PFSK-1 (cell line): ENCODE measurements around the gene MAP3K10.

Experiments used
- FOXP2 ChIP-seq: optimal IDR thresholded peaks from 2 replicates; pipeline ENCODE3; 2011; ENCODE audit warnings: borderline replicate concordance, control low read depth, inconsistent platforms; ENCODE audit not compliant: insufficient read depth; ENCODE audit errors: extremely low read length, extremely low read depth
- POLR2AphosphoS5 ChIP-seq: IDR thresholded peaks from 2 replicates; pipeline ENCODE4 v1.6.1; 2012; ENCODE audit warnings: low read depth, mild to moderate bottlenecking, control low read depth, low read length, moderate library complexity
- SIN3A ChIP-seq: IDR thresholded peaks from 2 replicates; pipeline ENCODE4 v1.6.1; 2012; ENCODE audit warnings: mild to moderate bottlenecking, low read length, moderate library complexity, borderline replicate concordance; ENCODE audit not compliant: insufficient read depth
- TAF1 ChIP-seq: IDR thresholded peaks from 2 replicates; pipeline ENCODE4 v1.6.1; 2012; ENCODE audit warnings: low read length, control low read depth, borderline replicate concordance; ENCODE audit not compliant: insufficient read depth
- TF ChIP-seq, protein P1 (sequence below), 2 experiments: IDR thresholded peaks; 2 replicates each; pipeline versions ENCODE4 v1.6.1 to v1.8.0; 2011 to 2012; ENCODE audit warnings: low read depth in 2 of 2, low read length in 2 of 2, control low read depth in 1 of 2, inconsistent platforms in 1 of 2, mild to moderate bottlenecking in 1 of 2, moderate library complexity in 1 of 2; ENCODE audit not compliant: insufficient read depth in 1 of 2

The MAP3K10 gene

DNA sequence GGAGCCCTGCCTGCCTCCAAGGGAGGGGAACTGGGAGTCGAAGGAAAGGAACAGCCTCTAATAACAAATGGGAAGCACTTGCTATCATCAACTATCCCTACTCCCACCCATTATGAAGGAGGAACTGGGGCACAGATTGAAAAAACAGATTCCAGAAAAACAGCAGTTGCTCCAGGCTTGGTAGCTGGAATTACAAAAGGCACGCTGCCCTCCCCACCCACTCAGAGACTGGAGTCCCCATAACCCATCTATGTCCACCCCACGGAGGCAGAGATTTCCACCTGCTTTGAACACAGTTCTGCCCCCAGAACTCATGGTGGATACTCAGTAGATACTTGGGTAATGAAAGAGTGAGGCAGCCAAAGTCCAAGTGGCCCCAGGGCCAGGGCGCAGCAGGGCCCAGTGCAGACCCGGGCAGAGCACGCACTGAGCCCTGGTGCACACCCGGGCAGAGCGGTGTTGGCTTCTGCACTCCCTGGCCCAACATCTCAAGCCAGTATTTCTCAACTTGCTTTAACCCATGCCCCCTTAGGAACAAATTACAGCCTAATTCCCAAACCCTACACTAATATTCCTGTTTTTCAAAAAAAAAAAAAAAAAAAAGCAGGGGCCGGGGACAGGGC lies 54.4 kb downstream of the MAP3K10 start:
- TF ChIP-seq FOXP2 (no peak), TAF1 (no peak), POLR2AphosphoS5 (no peak), SIN3A (no peak)
- TF ChIP-seq, protein P1, sequence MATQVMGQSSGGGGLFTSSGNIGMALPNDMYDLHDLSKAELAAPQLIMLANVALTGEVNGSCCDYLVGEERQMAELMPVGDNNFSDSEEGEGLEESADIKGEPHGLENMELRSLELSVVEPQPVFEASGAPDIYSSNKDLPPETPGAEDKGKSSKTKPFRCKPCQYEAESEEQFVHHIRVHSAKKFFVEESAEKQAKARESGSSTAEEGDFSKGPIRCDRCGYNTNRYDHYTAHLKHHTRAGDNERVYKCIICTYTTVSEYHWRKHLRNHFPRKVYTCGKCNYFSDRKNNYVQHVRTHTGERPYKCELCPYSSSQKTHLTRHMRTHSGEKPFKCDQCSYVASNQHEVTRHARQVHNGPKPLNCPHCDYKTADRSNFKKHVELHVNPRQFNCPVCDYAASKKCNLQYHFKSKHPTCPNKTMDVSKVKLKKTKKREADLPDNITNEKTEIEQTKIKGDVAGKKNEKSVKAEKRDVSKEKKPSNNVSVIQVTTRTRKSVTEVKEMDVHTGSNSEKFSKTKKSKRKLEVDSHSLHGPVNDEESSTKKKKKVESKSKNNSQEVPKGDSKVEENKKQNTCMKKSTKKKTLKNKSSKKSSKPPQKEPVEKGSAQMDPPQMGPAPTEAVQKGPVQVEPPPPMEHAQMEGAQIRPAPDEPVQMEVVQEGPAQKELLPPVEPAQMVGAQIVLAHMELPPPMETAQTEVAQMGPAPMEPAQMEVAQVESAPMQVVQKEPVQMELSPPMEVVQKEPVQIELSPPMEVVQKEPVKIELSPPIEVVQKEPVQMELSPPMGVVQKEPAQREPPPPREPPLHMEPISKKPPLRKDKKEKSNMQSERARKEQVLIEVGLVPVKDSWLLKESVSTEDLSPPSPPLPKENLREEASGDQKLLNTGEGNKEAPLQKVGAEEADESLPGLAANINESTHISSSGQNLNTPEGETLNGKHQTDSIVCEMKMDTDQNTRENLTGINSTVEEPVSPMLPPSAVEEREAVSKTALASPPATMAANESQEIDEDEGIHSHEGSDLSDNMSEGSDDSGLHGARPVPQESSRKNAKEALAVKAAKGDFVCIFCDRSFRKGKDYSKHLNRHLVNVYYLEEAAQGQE (IDR thresholded peaks at IDR 0.05; ENCODE audit: insufficient read depth in 1 of 2, low read depth in 2 of 2, low read length in 2 of 2) = no peak

DNA sequence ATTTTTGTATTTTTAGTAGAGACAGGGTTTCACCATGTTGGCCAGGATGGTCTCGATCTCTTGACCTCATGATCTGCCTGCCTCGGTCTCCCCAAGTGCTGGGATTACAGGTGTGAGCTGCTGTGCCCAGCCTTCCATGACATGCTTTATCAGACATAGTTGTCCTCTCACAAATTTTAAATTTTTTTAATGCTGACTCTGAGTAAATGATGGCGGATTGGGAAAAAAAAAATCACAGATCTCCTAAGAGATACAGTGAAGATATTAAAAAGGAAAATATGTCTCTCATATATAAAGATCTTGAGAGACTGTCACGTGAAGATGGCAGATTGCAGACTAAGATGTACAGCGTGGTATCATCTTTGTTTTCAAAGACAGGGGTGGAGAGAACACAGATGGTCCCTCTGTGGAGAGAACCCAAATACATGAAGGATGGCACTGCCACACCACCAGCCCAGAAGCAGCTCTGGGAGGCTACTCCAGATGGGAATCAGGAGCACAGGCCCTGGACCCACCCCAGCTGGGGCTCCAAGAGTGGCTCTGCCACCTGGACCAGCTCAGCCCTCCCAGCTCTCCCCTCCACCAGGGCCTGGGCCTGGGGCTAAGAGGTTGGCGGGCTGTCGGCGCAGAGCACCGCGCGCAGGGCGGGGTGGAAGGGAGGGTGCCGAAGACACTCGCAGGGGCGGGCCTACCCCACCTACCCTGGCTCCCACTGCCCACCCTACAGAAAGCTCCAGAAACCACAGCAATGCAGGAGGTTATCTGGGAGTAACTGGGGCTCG lies 55.3 kb downstream of the MAP3K10 start:
- TF ChIP-seq SIN3A = no peak
- no peak for TF ChIP-seq POLR2AphosphoS5

DNA sequence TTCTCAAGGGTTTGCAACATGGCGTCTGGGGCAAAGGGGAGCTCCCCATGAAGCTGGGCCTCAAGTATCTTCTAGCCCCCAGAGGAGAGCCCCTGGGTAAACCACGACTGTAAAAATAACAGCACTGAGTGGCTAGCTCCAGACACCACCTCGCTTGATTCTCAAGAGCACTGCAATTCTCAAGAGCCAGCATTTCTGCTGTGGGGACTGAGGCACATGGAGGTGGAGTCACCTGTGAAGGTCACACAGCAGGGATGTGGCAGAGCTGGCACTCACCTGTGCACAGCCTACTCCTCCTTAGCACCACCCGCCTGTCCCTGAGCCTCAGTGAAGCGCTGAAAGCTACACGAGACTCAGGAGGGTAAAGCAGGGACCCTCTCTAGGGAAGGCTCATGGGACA lies 56.0 kb downstream of the MAP3K10 start:
- no peak for TF ChIP-seq POLR2AphosphoS5
- TF ChIP-seq, protein P1 (IDR thresholded peaks at IDR 0.05; ENCODE audit: insufficient read depth in 1 of 2, low read depth in 2 of 2, low read length in 2 of 2) = no peak
- no peak for TF ChIP-seq SIN3A
- no peak for TF ChIP-seq TAF1
- TF ChIP-seq FOXP2 = no peak

DNA sequence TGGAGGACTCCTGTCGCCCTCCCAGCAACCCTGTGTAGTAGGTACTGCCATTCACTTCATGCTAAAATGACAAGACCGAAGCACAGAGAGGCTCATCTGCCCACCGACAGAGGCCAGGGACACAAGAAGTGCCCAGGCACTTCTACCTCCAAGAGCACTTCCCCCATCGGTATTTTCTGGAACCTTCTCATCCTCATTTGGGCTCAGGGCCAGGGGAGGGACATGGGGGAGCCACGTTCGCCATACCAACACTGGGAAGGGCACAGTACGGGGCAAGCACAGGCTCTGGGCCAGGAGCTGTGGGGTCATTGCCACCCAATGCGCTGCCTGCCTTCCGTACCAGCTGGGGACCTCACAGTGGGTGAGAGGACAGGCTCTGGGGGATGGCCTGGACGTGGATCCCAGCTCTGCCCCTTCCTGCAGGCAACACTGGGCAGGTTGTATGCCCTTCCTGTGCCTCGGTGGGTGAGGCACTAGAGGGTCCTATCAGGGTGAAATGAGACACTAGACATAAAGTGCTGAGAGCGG lies 56.6 kb downstream of the MAP3K10 start:
- TF ChIP-seq POLR2AphosphoS5 = no peak
- TF ChIP-seq, protein P1 (IDR thresholded peaks at IDR 0.05; ENCODE audit: insufficient read depth in 1 of 2, low read depth in 2 of 2, low read length in 2 of 2) = no peak
- TF ChIP-seq SIN3A = no peak

DNA sequence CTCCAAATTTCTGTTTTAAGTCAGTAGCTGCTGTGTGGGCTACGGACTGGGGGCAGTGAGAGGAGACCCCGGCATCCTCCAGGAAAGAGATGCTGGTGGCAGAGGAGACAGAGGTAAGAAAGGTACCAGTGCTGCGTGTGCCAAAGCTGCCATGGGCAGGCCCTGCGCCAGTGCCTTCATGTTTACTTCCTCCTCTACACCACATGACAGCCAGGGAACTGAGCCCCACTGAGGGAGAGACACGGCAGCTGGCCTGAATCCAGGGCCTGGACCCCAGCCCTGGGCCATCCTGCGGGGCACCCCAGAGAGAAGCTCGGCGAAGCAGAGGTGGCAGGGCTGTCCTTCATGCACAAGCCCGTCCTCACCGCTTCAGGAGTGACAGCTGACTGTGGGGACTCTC lies 58.0 kb downstream of the MAP3K10 start:
- TF ChIP-seq TAF1 (no peak), SIN3A (no peak)

DNA sequence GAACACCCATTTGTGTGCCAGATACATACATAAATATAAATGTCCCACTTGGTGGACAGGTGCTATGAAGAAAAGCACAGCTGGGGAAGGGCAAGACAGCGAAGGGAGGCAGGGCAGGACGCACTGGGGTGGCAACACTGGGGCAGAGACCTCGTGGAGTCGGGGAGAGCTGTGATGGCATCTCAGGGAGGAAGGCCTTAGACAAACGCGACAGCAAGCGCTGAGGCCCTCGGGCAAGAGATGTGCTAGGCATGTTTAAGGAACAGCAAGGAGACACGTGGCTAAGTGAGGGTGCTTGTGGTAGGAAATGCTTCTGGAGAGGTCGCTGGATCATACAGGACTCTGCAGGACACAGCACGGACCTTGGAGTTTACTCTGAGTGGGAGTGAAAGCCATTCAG lies 58.6 kb downstream of the MAP3K10 start:
- TF ChIP-seq POLR2AphosphoS5 = no peak
- no peak for TF ChIP-seq FOXP2
- TF ChIP-seq SIN3A = no peak
- TF ChIP-seq, protein P1 (IDR thresholded peaks at IDR 0.05; ENCODE audit: insufficient read depth in 1 of 2, low read depth in 2 of 2, low read length in 2 of 2) = no peak
- no peak for TF ChIP-seq TAF1
